A204.1 (cell line): ENCODE measurements around the gene ANG.
"Not testable (repeated sequence)": the region's sequence is repeated elsewhere in the genome, so short reads cannot be mapped to it uniquely, and the experiment has no call there.

ENCODE experiments used
- FAIRE-seq: peaks from 2 replicates; lab custom pipeline; 2012; peaks lifted over from hg19 to GRCh38; lab: Jason Lieb, UNC

ANG gene

DNA sequence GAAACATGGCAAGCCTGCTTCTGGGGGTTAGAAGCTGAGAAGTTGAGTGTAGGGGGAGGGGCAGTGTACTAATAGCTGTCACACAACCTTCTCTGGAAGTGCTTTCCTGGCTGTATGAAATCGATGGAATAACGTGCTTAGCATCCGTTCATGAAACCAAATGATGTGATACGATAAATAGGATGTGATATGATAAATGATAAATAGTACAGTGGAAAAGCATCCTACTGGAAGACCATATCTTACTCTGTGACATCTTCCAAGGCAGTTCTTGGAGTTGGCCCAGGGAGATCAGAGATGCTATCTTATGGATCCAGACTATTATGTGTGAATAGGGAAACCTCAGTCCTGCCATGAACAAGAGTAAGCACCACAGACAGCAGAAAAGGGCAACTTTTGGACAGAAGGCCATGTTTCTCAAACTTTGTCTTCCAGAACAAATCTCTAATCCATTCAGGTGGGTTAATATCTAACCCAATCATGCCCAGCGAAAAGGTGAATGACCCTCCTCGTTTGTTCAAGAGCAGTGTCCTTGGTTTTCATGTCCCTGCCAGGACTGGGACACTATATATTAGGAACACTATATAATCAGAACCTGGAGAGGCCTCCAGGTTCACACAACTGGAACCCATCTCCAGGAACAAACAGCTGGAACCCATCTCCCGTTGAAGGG lies at the start of gene ANG:
ANG (plus strand) TSS at position 598 of the 673 bp plus-strand sequence. CDS start 4,801 bp downstream, outside the sequence.
- no peak for FAIRE-seq

DNA sequence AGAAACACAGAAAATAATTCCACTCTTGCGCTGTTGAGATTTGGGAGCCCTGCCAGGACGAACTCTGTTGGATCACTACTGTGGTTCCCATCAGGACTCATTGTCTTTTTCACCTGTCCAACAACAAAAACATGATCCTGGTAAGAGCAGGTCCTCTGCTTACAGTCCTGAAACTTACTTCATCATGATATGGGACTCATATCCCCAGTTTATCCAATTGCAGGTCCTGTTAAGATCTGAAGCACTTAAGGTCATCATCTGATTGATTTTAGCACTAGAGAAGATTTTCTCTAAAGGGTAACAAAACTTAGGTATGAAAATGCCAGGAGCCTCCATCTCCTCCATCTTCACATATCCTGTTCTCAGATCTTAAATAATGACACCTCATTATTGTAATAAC lies 47.0 kb upstream of the ANG start, which contains the start of gene OR6S1:
OR6S1 (minus strand) TSS at position 101 of the 400 bp plus-strand sequence; CDS start at position 101, 0 bp downstream.
- no peak for FAIRE-seq

DNA sequence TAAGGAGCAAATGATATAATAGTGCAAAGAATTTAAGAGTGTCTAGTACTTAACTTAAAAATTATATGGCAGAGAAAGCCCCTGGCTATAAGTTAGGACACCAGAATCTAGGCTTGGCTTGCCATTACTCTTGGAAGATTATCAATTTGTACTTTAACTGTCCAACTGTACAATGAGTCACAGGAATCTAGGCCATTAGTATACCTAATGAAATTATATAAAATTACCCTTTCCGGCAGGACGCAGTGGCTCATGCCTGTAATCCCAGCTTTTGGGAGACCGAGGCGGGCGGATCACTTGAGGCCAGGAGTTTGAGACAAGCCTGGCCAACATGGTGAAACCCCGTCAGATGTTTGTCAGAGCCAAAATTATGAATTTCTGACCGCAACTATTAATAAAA lies 46.4 kb upstream of the ANG start:
- no peak for FAIRE-seq

DNA sequence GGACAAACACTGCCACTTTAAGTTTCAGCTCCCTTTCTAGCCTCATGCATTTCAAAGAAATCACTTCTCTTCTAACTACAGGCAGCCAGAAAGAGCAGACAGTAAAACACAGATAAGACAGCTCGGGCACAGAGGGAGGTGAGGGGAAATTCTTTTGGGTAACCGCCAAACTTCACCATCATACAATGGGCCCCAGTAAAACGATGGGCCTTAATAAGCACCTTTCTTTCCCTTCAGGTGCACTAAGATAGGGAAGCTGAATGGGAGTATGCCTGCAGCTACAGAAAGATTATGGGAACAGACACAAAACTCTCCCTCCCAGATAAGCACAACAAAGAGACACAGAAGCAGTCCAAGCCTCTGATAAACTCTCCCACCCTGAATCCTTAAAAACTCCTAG lies 45.8 kb upstream of the ANG start:
- not testable (repeated sequence) for FAIRE-seq

DNA sequence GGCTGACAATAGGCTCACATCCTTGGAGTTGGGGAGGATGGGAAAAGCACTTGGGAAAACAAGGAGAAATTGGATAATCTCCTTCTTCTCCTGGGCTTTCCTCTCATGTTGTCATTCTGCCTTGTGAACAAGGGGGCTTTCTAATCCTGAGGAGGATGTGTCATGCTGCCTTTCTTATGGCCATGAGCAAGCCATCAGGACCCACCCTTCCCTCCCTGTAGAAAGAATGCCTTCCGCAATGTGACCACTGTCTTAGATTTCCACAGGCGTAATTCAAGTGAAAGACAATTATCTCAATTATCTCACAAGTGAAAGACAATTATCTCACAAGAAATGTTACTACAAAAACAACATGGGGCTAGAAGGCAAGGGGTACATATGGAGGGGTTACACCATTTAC lies 44.0 kb upstream of the ANG start:
- FAIRE-seq, result no peak

DNA sequence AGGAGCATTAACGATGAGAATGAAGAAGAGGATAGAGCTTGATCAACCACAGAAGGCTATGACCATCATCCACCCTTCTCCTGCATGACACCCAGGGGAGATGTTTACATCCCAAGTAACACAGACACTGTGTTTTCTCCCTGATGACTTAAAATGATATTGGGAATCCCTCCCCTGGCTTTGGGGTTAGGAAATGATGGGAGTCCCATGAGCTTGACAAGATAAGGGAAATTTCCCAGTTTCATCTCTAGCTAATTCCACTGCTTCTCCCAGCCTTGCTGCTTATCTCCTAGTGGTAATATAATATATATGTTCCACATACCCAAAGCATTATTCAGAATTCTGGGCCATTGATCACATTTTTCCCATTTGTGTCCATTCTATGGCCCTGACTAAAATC lies 43.1 kb upstream of the ANG start:
- no peak for FAIRE-seq

DNA sequence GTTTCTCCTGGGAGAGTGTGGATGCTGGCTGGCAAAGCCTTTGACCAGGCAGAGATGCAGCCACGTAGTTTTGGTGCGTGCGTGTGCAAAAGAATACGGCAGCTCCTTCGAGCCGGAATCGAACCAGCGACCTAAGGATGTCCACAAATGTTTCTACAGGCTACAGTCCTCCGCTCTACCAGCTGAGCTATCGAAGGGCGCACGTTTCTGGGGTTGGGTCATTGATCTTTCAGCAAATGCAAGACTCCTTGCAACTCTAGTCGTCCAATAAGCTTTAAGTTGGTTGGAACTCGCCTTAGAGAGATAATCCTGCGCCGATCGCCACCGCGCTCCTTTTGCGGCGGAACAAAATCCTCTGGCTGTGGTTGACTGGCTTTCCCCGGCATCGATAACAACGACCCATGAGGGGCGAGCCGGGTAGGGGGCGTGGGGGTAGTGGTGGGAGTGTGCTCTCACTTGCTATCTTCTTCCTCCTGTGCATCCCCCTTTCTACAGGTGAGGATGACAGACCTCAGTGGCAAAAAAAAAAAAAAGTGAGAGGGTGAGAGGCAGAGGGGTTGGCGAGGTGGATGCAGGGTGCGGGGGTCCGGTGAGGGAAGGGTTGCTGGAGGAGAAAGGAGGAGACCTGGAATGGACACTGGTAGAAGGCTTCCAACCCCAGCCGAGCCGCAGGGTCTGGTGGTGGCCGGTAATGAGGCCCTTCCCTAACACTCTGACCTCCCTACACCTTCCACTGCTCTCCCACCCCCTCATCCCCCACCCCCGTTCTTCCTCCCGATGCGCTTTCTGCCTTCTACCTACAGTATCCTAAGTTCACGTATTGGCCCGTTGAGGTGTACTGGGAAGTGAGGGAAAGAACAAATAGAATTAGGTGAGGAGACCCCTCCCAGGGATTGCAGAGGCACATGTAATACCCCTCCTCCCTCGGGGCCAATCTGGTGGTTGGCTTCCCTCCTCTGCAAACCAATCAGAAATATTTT lies 35.3 kb upstream of the ANG start:
- FAIRE-seq, result no peak

DNA sequence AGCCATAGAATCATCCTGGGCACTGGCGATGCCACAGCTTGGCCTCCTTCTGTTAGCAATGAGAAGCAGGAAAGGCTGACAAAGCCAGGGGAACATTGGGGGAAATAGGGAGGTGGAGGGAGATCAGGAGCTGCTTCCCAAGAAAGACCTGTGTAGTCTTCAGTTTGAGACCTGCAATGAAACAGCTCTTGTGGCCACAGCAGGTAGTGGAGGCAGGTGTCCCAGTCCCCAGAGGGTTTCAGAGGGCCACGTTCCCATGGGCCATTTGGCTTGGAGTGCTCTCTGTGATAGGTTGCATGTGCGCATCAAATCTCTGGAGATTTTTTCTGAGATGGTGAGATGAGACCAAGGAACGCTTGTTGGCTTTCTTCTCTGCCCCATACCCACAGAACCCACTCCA lies 32.7 kb upstream of the ANG start:
- FAIRE-seq, result no peak

DNA sequence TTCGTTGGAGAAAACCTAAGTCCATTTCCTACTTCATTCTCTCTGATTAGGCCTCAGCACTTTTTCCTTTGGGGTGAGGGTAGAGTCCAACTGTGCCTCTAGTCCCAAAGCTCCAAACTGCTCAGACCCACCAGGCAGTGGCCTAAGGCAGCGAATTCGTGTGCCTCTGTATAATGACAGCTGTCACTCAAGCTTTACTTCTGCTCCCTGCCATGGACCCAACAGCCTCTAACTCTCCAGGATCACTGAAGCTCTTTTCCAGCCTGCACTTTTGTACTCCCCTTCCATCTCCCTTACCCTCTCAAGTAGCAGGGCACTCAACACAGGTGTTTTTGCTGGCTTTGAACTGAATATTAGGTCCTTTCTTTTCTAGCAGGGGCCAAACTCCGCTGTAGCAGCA lies 32.3 kb upstream of the ANG start:
- FAIRE-seq, result no peak

DNA sequence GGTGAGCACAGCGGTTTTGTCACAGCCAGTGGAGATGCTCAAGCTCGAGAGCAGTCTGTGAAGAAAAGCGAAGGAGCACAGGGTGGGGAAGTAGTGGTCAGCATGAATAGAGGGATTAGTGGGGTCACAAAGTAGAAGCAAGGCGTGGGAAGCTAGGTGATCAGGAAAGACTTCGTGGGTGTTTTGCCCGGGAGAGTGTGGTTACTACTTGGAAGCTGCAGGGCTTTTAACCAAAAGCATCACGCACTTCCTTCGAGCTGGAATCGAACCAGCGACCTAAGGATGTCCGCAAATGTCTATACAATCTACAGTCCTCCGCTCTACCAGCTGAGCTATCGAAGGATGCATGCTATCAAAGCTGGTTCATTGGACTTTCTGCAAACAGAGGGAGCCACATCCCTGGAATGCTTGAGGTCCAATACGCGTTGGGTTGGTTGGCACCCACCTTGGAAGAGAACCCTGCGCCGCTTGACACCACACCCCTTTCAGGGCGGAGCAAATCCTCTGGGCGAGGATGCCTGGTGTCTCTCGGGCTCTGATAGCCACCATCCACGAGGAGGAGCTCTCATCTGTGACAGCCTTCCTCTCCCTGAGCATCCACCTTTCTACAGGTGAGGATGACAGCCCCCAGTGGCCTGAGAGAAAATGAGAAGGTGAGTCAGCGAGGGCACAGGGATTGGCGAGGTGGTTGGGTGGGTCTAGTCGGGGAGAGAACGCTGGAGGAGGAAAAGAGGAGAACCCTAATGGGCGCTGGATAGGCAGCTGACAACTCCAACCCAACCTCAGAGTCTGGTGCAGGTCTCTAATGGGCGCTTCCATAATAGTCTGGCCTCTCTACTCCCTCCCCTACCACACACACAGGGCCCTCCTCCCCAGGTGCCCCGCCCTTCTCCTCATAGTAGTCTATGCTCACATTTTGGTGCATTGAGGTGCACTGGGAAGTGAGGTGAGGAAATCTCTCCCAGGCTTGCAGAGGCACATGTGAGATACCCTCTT lies 31.1 kb upstream of the ANG start:
- no peak for FAIRE-seq

DNA sequence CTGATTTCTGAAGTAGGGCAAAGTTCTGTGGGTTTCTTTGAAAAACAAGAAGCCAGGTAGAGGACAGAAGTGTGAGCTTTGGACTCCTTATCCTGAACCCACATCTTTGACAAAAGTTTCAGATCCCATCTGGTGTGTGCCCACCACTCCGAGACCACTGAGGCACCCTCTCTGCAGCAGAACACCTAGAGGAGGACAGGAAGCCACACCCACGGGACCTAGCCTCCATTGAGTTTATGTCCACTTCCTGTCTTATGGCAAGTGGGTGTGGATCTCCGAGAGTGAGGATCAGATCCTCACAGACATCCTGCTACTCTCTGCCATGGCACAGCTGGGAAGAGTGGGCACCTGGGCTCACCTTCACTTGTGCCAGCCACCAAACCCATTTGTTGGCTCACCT lies 30.3 kb upstream of the ANG start:
- FAIRE-seq, result no peak

DNA sequence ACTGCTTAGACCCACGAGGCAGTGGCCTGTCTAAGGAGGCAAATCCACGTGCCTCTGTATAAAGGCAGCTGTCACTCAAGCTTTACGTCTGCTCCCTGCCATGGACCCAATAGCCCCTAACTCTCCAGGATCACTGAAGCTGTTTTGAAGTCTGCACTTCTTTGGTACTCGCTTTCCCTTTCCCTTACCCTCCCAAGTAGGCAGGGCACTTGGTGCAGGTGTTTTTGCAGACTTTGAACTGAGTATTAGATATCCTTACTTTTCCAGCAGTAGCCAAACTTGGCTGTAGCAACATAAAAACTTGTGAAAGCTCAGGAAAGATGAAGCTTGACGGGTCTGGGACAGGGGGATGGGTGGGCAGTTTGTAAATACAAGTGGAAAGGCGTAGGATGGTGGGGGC lies 29.2 kb upstream of the ANG start:
- no peak for FAIRE-seq

DNA sequence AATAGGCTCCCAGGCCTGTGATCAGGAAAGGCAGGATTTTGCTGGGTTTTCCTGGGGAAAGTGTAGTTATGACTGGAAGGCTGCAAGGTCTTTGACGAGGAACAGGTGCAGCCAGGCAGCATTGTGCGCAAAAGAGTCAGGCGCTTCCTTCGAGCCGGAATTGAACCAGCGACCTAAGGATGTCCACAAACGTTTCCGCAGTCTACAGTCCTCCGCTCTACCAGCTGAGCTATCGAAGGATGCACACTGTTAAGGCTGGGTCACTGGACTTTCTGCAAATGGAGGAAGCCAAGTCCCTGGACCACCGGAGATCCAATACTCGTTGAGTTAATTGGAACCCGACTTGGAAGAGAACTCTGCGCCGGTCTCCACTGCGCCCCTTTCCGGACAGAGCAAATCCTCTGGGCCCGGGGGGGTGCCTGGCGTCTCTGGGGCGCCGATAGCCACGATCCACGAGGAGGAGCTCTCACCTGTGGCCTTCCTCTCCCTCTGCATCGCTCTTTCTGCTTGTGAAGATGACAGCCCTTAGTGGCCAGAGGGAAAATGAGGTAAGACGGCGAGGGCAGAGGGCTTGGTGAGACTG lies 28.7 kb upstream of the ANG start:
- no peak for FAIRE-seq

DNA sequence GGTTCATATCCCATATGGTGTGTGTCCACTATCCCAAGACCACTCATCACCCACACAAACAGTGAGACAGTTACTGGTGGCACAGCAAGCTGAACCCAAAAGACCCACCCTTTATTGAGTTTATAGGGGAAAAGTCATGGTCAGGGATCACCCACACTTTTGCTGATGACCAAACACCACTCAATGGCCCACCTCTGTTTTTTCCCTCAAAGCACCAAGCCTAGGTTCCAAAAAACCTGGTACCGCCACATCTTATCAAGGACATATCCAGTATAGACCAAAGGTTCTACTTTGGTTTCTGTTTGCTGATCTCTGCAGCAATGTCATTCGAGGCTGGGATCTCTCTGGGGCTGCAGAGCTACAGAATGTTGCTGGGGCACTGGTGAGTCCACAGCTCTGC lies 27.4 kb upstream of the ANG start:
- no peak for FAIRE-seq

DNA sequence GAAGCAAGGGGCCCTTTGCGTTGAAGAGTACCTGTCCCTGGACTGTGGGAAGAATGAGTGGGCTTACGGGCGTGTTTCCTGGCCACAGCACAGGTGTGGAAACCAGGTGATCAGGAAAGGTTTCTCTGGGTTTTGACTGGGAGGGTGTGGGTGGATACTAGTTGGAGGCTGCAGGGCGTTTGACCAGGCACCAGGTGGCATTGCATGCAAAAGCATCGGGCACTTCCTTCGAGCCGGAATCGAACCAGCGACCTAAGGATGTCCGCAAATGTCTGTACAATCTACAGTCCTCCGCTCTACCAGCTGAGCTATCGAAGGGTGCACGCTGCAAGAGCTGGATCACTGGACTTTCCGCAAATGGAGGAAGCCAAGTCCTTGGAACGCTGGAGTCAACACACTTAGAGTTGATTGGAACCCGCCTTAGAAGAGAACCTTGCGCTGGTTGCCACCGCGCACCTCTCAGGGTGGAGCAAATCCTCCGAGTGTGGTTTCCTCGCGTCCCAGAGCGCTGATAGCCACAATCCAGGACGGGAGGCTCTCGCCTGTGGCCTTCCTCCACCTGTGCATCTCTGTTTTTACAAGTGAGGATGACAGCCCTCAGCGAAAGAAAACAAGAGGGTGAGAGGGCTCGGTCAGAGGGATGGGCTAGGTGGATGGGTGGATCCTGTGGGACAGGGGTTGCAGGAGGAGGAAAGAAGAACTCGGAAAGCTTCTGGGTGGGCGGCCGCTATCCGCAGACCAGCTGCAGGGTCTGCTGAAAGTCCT lies 25.4 kb upstream of the ANG start:
- FAIRE-seq, result peak; percentile 49

DNA sequence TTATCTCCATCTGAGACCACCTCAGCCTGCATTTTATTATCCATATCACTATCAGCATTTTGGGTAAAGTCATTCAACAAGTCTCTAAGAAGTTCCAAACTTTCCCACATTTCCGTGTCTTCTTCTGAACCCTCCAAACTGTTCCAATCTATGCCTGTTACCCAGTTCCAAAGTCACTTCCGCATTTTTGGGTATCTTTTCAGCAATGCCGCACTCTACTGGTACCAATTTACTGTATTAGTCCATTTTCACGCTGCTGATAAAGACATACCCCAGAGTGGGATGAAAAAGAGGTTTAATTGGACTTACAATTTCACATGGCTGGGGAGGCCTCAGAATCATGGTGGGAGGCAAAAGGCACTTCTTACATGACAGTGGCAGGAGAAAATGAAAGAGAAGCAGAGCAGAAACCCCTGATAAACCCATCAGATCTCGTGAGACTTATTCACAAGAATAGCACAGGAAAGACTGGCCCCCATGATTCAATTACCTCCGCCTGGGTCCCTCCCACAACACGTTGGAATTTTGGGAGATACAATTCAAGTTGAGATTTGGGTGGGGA lies 22.1 kb upstream of the ANG start:
- not testable (repeated sequence) for FAIRE-seq

DNA sequence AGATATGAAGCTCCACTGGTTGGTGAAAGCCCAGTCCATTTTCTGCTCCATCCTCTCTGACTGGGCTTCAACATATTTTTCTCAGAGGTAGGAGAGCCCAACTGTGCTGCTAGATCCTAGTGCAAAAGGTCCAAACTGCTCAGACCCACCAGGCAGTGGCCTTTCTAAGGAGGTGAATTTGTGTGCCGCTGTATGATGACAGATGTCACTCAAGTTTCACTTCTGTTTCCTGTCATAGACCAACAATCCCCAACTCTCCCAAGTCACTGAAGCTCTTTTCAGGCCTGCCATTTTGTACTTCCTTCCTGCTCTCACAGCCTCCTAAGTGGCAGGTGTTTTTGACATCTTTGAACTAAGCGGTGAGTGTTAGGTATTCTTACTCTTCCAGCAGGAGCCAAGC lies 20.6 kb upstream of the ANG start:
- no peak for FAIRE-seq

DNA sequence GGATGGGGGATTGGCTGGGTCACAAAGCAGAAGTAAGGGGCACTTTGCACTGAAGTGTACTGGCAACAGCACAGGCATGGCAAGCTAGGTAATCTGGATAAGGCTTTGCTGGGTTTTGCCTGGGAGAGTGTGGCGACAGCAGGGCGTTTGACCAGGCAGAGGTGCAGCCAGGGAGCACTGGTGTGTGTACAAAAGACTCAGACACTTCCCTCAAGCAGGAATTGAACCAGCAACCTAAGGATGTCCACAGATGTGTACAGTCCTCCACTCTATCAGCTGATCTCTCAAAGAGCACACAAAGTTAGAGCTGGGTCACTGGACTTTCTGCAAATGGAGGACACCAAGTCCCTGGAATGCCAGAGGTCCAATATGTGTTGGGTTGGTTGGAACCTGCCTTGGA lies 19.6 kb upstream of the ANG start:
- FAIRE-seq, result no peak

DNA sequence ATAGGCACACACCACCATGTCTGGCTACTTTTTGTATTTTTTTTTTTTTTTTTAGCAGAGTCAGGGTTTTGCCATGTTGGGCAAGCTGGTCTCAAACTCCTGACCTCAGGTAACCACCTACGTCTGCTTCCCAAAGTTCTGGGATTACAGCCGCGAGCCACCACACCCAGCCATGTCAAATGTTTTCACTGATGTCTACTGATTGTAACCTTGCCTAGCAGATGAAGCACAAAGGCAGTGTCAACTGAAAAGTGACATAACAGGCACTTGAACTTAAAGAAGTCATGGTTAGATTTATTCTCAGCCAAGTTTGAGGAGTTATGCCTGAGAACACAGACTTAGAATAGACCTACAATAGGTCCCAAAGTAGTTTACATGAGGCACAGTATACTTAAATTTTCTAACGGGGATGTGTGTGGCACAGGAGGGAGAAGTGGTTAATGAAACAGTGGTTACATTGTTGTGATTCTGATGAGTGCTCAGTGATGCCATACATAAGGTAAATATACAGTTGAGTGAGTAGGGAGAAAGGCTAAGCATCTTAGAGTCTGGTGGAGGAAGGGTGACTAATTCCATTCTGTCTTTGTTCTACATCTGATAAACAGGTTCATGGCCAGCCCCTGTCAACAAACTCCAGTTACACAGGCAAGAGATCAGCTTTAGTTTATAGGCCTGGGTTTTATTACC lies 16.8 kb upstream of the ANG start:
- no peak for FAIRE-seq

DNA sequence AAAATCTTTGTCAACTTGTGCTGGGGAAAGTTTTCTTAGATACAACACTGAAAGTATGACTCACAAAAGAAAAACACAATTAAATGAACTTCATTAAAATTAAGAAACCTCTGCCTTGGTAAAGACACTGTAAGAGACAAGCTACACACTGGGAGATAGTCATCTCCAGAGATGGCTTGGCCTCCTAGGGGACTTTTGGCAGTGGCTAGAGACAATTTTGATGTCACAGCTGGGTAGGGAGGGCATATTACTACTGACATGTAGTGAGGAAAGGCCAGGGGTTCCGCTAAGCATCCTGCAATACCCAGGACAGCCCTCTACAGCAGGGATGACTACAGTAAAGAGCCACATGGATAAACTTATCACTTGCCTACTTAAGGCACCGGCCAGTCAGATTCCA lies 12.9 kb upstream of the ANG start:
- no peak for FAIRE-seq
